BLaER1 treated with 17β-estradiol and CSF1 and Interleukin-3, amounts not matched to agents 10 nM and 100 nM (cell line): ENCODE measurements around the gene LCN2.
A peak's percentile ranks its signal among the peaks of the same experiment; 100 is the strongest.

Source experiments
- H3K27ac ChIP-seq, 11 experiments: shearing (Covaris generic); formaldehyde crosslinking; 2 replicates each; pipeline ENCODE4 v1.8.1; 2022
- H3K27me3 ChIP-seq, 11 experiments: shearing (Covaris generic); formaldehyde crosslinking; 2 replicates each; pipeline ENCODE4 v1.8.1; 2022
- H3K36me3 ChIP-seq, 11 experiments: shearing (Covaris generic); formaldehyde crosslinking; 2 replicates each; pipeline ENCODE4 v1.8.1; 2022
- H3K4me1 ChIP-seq, 10 experiments: shearing (Covaris generic); formaldehyde crosslinking; 2 replicates each; pipeline ENCODE4 v1.8.1; 2022
- H3K4me2 ChIP-seq, 11 experiments: shearing (Covaris generic); formaldehyde crosslinking; 2 replicates each; pipeline ENCODE4 v1.8.1; 2022
- H3K4me3 ChIP-seq, 10 experiments: shearing (Covaris generic); formaldehyde crosslinking; 2 replicates each; pipeline ENCODE4 v1.8.1; 2022
- H3K9ac ChIP-seq, 11 experiments: shearing (Covaris generic); formaldehyde crosslinking; 2 replicates each; pipeline ENCODE4 v1.8.1; 2022
- H3K9me3 ChIP-seq, 11 experiments: shearing (Covaris generic); formaldehyde crosslinking; replicated peaks in 1 of 11; 2 replicates each; pipeline ENCODE4 v1.8.1; 2022
- H4K20me1 ChIP-seq, 11 experiments: shearing (Covaris generic); formaldehyde crosslinking; 2 replicates each; pipeline ENCODE4 v1.8.1; 2022
- Cebpa-rat ChIP-seq, 11 experiments: shearing (Covaris generic); IDR thresholded peaks; 2 replicates each; pipeline ENCODE4 v1.8.1; 2022

LCN2 gene

DNA sequence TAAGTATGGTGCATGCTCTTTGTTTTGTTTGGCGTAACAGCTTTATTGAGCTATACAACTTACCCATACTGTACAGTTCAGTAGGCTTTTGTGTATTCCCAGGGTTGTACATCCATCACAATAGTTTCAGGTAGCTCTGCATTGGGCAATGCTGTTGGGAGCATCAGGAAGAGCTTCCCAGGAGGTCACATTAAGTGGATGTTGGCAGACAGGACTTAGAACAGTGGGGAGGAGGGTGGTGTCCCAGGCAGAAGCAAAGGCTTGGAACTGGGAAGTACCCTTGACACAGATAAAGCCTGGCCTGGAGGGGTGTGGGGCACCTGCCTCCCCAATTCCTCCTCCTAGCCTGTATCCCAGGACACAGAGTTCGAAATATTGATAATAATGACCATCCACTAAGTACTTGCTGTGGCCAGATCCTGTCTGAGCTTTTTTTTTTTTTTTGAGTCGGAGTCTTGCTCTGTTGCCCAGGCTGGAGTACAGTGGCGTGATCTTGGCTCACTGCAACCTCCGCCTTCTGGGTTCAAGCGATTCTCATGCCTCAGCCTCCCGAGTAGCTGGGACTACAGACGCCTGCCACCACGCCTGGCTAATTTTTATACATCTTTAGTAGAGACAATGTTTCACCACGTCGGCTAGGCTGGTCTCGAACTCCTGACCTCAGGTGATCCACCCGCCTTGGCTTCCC is 12.1 kb downstream of the LCN2 start:
- peaks cover 0 to 57% (median 40%) of the 10 kb centered on the region in 11 experiments; a peak in 19 of 22 replicates for H4K20me1 ChIP-seq
- H3K9ac ChIP-seq = peak overlapping the region; percentile 11 to 94 (median 88); a peak in 19 of 22 replicates
- H3K36me3 ChIP-seq = peaks cover 29 to 48% (median 47%) of the 10 kb centered on the region in 11 experiments
- H3K9me3 ChIP-seq = no peaks in the 10 kb centered on the region
- TF ChIP-seq Cebpa-rat (IDR thresholded peaks at IDR 0.05) = no peak
- H3K4me1 ChIP-seq = peaks cover 18 to 48% (median 25%) of the 10 kb centered on the region in 10 experiments
- H3K4me3 ChIP-seq = peak overlapping the region; percentile 79 to 97 (median 92); a peak in 18 of 20 replicates
- H3K27me3 ChIP-seq = no peaks in the 10 kb centered on the region
- peak overlapping the region; percentile 81 to 97 (median 94) for H3K4me2 ChIP-seq
- H3K27ac ChIP-seq = 0 out of 22 replicates have a peak overlapping the region, but pooled peaks of 1 of the 11 experiments have one; percentile 85

DNA sequence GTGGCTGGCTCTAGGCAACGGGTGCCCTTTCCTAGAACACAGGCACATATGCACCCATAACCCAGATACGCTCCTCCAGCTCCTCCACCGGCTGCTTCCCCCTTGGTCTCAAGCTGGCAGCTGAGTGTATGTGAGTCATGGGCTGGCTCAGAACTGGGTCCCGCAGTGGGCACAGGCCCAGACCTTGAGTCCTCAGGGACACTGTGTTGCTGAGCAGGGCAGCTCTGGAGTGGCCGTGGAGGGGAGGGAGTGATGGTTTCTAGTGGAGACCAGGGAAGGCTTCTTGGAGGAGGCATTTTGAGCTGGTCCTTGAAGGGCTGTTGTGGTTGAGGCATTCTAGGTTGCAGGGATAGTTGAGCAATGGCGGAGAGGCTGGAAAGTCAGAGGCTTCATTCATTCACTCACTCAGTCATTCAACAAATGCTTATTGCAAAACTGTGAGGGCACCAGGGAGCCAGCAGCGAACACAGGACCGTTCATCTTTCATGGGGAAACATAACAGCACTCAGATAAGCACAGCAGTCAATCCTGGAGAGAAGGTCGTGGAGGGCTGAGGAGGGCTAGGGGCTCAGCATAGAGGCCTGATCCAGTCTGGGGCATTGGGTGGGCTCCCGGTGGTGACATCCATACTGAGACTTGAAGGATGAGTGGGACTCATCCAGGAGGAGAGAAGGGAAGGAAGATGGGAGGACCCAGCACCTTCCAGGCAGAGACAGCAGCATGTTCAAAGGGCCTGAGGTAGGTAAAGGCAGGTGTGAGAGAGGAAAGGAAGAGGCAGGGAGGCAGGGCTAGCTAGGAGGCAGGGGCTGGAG is 13.2 kb downstream of the LCN2 start:
- no peak for TF ChIP-seq Cebpa-rat (IDR thresholded peaks at IDR 0.05)
- H3K27me3 ChIP-seq = no peaks in the 10 kb centered on the region
- peak overlapping the region in 7 of 11 experiments; percentile 0 to 97 (median 91); a peak in 8 of 22 replicates for H3K4me2 ChIP-seq
- peaks cover 18 to 48% (median 25%) of the 10 kb centered on the region in 10 experiments for H3K4me1 ChIP-seq
- peaks cover 0 to 67% (median 42%) of the 10 kb centered on the region in 11 experiments; a peak in 19 of 22 replicates for H4K20me1 ChIP-seq
- H3K4me3 ChIP-seq = no peak overlapping the region
- H3K9me3 ChIP-seq = no peaks in the 10 kb centered on the region
- no peak overlapping the region for H3K27ac ChIP-seq
- H3K36me3 ChIP-seq = peaks cover 39 to 58% (median 57%) of the 10 kb centered on the region in 11 experiments
- H3K9ac ChIP-seq = peak overlapping the region in 4 of 11 experiments; percentile 11 to 38 (median 25); a peak in 3 of 22 replicates

GRCh38 chr9:128163027-128163515 is 13.8 kb downstream of the LCN2 start:
- peaks cover 46 to 65% (median 64%) of the 10 kb centered on the region in 11 experiments for H3K36me3 ChIP-seq
- H3K9ac ChIP-seq = no peak overlapping the region
- H3K4me3 ChIP-seq = no peak overlapping the region
- no peaks in the 10 kb centered on the region for H3K9me3 ChIP-seq
- H3K4me2 ChIP-seq = no peak overlapping the region; a peak in 1 of 22 replicates
- H4K20me1 ChIP-seq = peaks cover 0 to 74% (median 46%) of the 10 kb centered on the region in 11 experiments; a peak in 19 of 22 replicates
- no peak overlapping the region for H3K27ac ChIP-seq
- TF ChIP-seq Cebpa-rat (IDR thresholded peaks at IDR 0.05) = no peak
- no peaks in the 10 kb centered on the region for H3K27me3 ChIP-seq
- H3K4me1 ChIP-seq = peaks cover 18 to 48% (median 25%) of the 10 kb centered on the region in 10 experiments

DNA sequence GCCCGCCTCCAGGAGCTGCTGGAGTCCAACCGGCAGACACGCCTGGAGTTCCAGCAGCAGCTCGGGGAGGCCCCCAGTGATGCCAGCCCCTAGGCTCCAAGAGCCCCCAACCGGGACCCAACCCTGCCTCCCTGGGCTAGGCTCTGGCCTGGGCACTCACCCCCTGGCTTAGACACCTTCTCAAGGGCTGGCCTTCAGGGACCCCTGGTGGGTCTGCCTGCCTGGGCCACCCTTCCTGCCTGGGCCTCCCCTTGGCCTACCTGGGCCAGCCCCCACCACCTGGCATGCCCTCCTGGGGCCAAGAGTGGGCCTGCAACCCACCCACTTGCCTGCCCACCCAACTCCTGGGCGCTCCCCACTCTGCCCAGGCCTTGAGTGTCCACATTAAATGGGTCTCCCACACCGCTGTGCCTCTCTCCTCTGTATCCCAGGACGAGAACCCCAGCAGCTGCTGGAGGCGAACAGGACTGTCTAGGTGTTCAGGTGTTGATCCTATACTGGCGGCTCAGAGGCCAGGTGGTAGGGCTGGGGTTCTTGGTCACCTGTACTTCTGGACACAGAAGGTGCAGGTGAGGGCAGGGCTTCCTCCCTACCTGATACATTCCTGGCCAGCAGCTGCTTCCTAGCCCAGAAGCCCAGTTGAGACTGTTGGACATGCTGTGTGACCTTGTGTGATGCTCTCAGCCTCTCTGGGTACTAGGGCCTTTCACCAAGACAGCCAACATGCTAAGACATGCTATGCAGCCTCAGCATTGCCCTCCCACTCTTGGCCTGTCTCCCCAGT is 14.5 kb downstream of the LCN2 start:
- peak overlapping the region in 1 of 11 experiments; percentile 0; a peak in 1 of 22 replicates for H3K27ac ChIP-seq
- H3K27me3 ChIP-seq = no peaks in the 10 kb centered on the region
- H3K9me3 ChIP-seq = no peaks in the 10 kb centered on the region
- peaks cover 0 to 80% (median 46%) of the 10 kb centered on the region in 11 experiments; a peak in 19 of 22 replicates for H4K20me1 ChIP-seq
- H3K4me1 ChIP-seq = peaks cover 18 to 48% (median 25%) of the 10 kb centered on the region in 10 experiments
- H3K9ac ChIP-seq = 0 out of 22 replicates have a peak overlapping the region, but pooled peaks of 1 of the 11 experiments have one; percentile 15
- peaks cover 52 to 71% (median 70%) of the 10 kb centered on the region in 11 experiments for H3K36me3 ChIP-seq
- no peak overlapping the region for H3K4me3 ChIP-seq
- H3K4me2 ChIP-seq = peak overlapping the region in 2 of 11 experiments; percentile 47 to 50; a peak in 2 of 22 replicates
- TF ChIP-seq Cebpa-rat (IDR thresholded peaks at IDR 0.05) = no peak

GRCh38 chr9:128164307-128164885 is 15.1 kb downstream of the LCN2 start:
- Histone ChIP-seq H3K9me3 (no peaks in the 10 kb centered on the region), H3K27ac (peak overlapping the region in 1 of 11 experiments; percentile 0; a peak in 1 of 22 replicates), H3K9ac (0 out of 22 replicates have a peak overlapping the region, but pooled peaks of 1 of the 11 experiments have one; percentile 15)

DNA sequence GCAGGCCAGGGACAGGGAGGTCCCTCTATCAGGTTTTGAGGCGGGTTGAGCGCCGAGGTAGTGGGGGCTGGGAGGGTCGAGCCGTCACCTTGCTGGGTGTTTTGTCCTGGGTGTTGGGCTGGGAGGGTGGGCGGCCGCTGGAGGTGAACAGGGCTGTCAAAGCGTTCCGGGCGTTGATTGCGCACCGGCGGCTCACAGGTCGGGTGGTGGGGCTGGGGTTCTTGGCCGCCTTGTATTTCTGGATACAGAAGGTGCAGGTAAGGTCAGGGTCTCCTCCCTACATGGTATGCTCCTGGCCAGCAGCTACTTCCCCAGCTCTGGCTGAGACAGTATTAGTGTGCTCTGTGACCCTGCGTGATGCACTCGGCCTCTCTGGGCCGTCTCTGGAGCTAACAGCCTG is 16.9 kb downstream of the LCN2 start:
- peaks cover 0 to 91% (median 45%) of the 10 kb centered on the region in 11 experiments; a peak in 19 of 22 replicates for H4K20me1 ChIP-seq
- peaks cover 7 to 36% (median 13%) of the 10 kb centered on the region in 10 experiments for H3K4me1 ChIP-seq
- H3K27ac ChIP-seq = no peak overlapping the region
- H3K9ac ChIP-seq = no peak overlapping the region
- H3K4me2 ChIP-seq = no peak overlapping the region
- H3K9me3 ChIP-seq = no peaks in the 10 kb centered on the region
- H3K27me3 ChIP-seq = no peaks in the 10 kb centered on the region
- TF ChIP-seq Cebpa-rat (IDR thresholded peaks at IDR 0.05) = no peak
- no peak overlapping the region for H3K4me3 ChIP-seq
- H3K36me3 ChIP-seq = peaks cover 75 to 96% (median 95%) of the 10 kb centered on the region in 11 experiments

More at GRCh38 chr9:128164307-128164885, 15.1 kb downstream of the LCN2 start:
- H4K20me1 ChIP-seq = peaks cover 0 to 84% (median 46%) of the 10 kb centered on the region in 11 experiments; a peak in 19 of 22 replicates
- peak overlapping the region in 3 of 11 experiments; percentile 5 to 50 (median 47); a peak in 5 of 22 replicates for H3K4me2 ChIP-seq
- no peak overlapping the region for H3K4me3 ChIP-seq
- H3K27me3 ChIP-seq = no peaks in the 10 kb centered on the region
- TF ChIP-seq Cebpa-rat (IDR thresholded peaks at IDR 0.05) = no peak
- H3K36me3 ChIP-seq = peaks cover 58 to 78% (median 77%) of the 10 kb centered on the region in 11 experiments
- peaks cover 16 to 46% (median 22%) of the 10 kb centered on the region in 10 experiments for H3K4me1 ChIP-seq

- Histone ChIP-seq H3K36me3 (peaks cover 77 to 100% (median 94%) of the 10 kb centered on the region in 11 experiments), H3K4me2 (no peak overlapping the region), H3K4me3 (no peak overlapping the region), H3K27ac (no peak overlapping the region), H3K9ac (no peak overlapping the region), H3K9me3 (no peaks in the 10 kb centered on the region), H3K27me3 (no peaks in the 10 kb centered on the region), H4K20me1 (peaks cover 0 to 81% (median 40%) of the 10 kb centered on the region in 11 experiments; a peak in 19 of 22 replicates), H3K4me1 (peaks cover 0 to 30% (median 5%) of the 10 kb centered on the region in 10 experiments; a peak in 14 of 20 replicates)
- TF ChIP-seq Cebpa-rat (IDR thresholded peaks at IDR 0.05) = no peak
Observed at GRCh38 chr9:128167209-128167608, 18.0 kb downstream of the LCN2 start.
